MM.1S (cell line): ENCODE measurements around the gene PIEZO1.

Experiments used
- DNase-seq: peaks from one replicate; pipeline ENCODE4 v3.0.0-alpha.2; 2015
- H2AFZ ChIP-seq: fragments of 300-600 bp; sonication (generic); 2 replicates; pipeline ENCODE4 v1.6.0; 2016; ENCODE audit warnings: antibody characterized with exemption, low read length
- H3F3A ChIP-seq: fragments of 300-600 bp; sonication (generic); 2 replicates; pipeline ENCODE4 v1.6.1; 2016; ENCODE audit warnings: mild to moderate bottlenecking, antibody characterized with exemption, low read length, moderate library complexity, mixed read lengths; ENCODE audit not compliant: insufficient read depth
- H3K27ac ChIP-seq: fragments of 300-600 bp; sonication (generic); 2 replicates; pipeline ENCODE4 v1.5.1; 2016; ENCODE audit warnings: mild to moderate bottlenecking, low read length
- H3K27me3 ChIP-seq: fragments of 300-600 bp; sonication (generic); replicated peaks from 2 replicates; pipeline ENCODE4 v1.6.0; 2016; ENCODE audit warnings: low read length; ENCODE audit not compliant: insufficient read depth
- H3K36me3 ChIP-seq: fragments of 300-600 bp; sonication (generic); replicated peaks from 2 replicates; pipeline ENCODE4 v1.6.1; 2016; ENCODE audit warnings: mild to moderate bottlenecking, low read length, mixed read lengths; ENCODE audit not compliant: insufficient read depth
- H3K4me1 ChIP-seq: fragments of 300-600 bp; sonication (generic); 2 replicates; pipeline ENCODE4 v1.6.1; 2016; ENCODE audit warnings: low read length, mixed read lengths
- H3K4me2 ChIP-seq: fragments of 300-600 bp; sonication (generic); 2 replicates; pipeline ENCODE4 v1.6.0; 2016; ENCODE audit warnings: low read depth, low read length
- H3K4me3 ChIP-seq: fragments of 300-600 bp; sonication (generic); 2 replicates; pipeline ENCODE4 v1.5.1; 2016; ENCODE audit warnings: low read length, mixed read lengths
- H3K79me2 ChIP-seq: fragments of 300-600 bp; sonication (generic); 2 replicates; pipeline ENCODE4 v1.6.1; 2016; ENCODE audit warnings: mixed run types, low read length, mixed read lengths
- H3K9ac ChIP-seq: fragments of 300-600 bp; sonication (generic); 2 replicates; pipeline ENCODE4 v1.6.1; 2016; ENCODE audit warnings: low read length, mixed read lengths
- H3K9me2 ChIP-seq: fragments of 300-600 bp; sonication (generic); replicated peaks from 2 replicates; pipeline ENCODE4 v1.6.1; 2016; ENCODE audit warnings: mild to moderate bottlenecking, low read length, mixed read lengths; ENCODE audit not compliant: insufficient read depth
- H3K9me3 ChIP-seq: fragments of 300-600 bp; sonication (generic); replicated peaks from 2 replicates; pipeline ENCODE4 v1.6.1; 2016; ENCODE audit warnings: mild to moderate bottlenecking, low read length, mixed read lengths; ENCODE audit not compliant: insufficient read depth
- H4K20me1 ChIP-seq: fragments of 300-600 bp; sonication (generic); 2 replicates; pipeline ENCODE4 v1.6.1; 2016; ENCODE audit warnings: mild to moderate bottlenecking, low read length, moderate library complexity, mixed read lengths; ENCODE audit not compliant: insufficient read depth
- EZH2 ChIP-seq: fragments of 300-600 bp; sonication (generic); optimal IDR thresholded peaks from 2 replicates; pipeline ENCODE3; 2017; ENCODE audit warnings: low read depth, mild to moderate bottlenecking, antibody characterized with exemption, low read length, mixed read lengths
- EZH2phosphoT487 ChIP-seq: fragments of 300-600 bp; sonication (generic); IDR thresholded peaks from 2 replicates; pipeline ENCODE4 v1.6.1; 2018; ENCODE audit warnings: antibody characterized with exemption, low read length
- TF ChIP-seq, protein P1 (sequence below): fragments of 300-600 bp; sonication (generic); IDR thresholded peaks from 2 replicates; pipeline ENCODE4 v1.5.1; 2016; ENCODE audit warnings: antibody characterized with exemption, low read length, mixed read lengths

The PIEZO1 gene

GRCh38 chr16:88804552-88805339 is 19.7 kb upstream of the PIEZO1 start:
- no peaks in the 10 kb centered on the region for H3F3A ChIP-seq
- H3K4me1 ChIP-seq: no peaks in the 10 kb centered on the region
- H3K9me3 ChIP-seq: no peaks in the 10 kb centered on the region
- peaks cover 42% of the 10 kb centered on the region for H3K79me2 ChIP-seq
- H3K9me2 ChIP-seq: no peaks in the 10 kb centered on the region
- TF ChIP-seq EZH2phosphoT487: no peak
- TF ChIP-seq, protein P1, sequence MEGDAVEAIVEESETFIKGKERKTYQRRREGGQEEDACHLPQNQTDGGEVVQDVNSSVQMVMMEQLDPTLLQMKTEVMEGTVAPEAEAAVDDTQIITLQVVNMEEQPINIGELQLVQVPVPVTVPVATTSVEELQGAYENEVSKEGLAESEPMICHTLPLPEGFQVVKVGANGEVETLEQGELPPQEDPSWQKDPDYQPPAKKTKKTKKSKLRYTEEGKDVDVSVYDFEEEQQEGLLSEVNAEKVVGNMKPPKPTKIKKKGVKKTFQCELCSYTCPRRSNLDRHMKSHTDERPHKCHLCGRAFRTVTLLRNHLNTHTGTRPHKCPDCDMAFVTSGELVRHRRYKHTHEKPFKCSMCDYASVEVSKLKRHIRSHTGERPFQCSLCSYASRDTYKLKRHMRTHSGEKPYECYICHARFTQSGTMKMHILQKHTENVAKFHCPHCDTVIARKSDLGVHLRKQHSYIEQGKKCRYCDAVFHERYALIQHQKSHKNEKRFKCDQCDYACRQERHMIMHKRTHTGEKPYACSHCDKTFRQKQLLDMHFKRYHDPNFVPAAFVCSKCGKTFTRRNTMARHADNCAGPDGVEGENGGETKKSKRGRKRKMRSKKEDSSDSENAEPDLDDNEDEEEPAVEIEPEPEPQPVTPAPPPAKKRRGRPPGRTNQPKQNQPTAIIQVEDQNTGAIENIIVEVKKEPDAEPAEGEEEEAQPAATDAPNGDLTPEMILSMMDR: no peak
- TF ChIP-seq EZH2: no peak
- peak; percentile 58 for DNase-seq
- no peaks in the 10 kb centered on the region for H3K27me3 ChIP-seq
- H3K36me3 ChIP-seq: no peaks in the 10 kb centered on the region
- H3K4me3 ChIP-seq: peak overlapping the region; percentile 74
- H3K4me2 ChIP-seq: peak overlapping the region; percentile 78
- H3K9ac ChIP-seq: peak overlapping the region; percentile 75
- H4K20me1 ChIP-seq: no peaks in the 10 kb centered on the region
- H3K27ac ChIP-seq: no peak overlapping the region; the same call in 1 of the 2 replicates
- H2AFZ ChIP-seq: no peak overlapping the region

GRCh38 chr16:88804173-88804551 is 19.1 kb upstream of the PIEZO1 start:
- Histone ChIP-seq H3K36me3 (no peaks in the 10 kb centered on the region), H2AFZ (no peak overlapping the region)

DNA sequence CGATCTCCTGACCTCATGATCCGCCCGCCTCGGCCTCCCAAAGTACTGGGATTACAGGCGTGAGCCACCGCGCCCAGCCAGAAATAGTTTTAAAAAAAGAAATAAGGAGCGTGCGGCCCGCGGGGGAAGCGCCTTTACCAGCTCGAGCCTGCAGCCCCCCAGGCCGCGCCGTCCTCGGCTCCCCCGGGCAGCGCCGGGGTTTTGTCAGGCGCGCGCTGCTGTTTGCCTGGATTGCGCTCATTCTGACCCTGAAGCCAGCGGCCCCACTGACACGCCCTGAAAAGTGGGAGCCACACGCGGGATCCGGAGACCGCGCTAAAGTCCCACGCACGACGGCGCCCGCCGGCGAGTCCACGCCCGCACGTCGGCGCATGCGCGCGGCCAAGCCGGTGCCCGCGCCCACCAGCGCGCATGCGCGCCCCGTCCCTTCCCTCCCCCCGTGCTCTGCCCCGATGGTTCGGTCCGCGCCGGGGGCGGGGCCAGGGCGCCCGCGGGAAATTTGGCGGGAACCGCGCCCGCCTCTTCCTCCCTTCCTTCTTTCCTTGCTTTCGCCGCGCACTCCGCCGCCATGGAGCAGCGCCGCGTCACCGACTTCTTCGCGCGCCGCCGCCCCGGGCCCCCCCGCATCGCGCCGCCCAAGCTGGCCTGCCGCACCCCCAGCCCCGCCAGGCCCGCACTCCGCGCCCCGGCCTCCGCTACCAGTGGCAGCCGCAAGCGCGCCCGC is 18.4 kb upstream of the PIEZO1 start, which contains the start of gene CDT1:
TSS of gene CDT1 (plus strand) at position 526 of the 724 bp plus-strand sequence. CDS start at position 569, 43 bp downstream.
- Histone ChIP-seq H3K36me3 (no peaks in the 10 kb centered on the region), H3K27ac (peak within 1 kb of the TSS; percentile 25; the same call in 1 of the 2 replicates), H2AFZ (peak within 1 kb of the TSS; percentile 56), H3K9me2 (no peaks in the 10 kb centered on the region), H3K4me2 (peak within 1 kb of the TSS; percentile 78), H3K4me1 (no peaks in the 10 kb centered on the region), H3F3A (no peaks in the 10 kb centered on the region), H3K9me3 (no peaks in the 10 kb centered on the region), H3K79me2 (peaks cover 37% of the 10 kb centered on the region), H3K9ac (peak within 1 kb of the TSS; percentile 75), H3K4me3 (peak within 1 kb of the TSS; percentile 74), H4K20me1 (no peaks in the 10 kb centered on the region), H3K27me3 (no peaks in the 10 kb centered on the region)
- TF ChIP-seq EZH2phosphoT487 (no peak), EZH2 (no peak)
- TF ChIP-seq, protein P1: no peak
- peak; percentile 64 for DNase-seq

More at GRCh38 chr16:88804173-88804551, 19.1 kb upstream of the PIEZO1 start:
- H4K20me1 ChIP-seq: no peaks in the 10 kb centered on the region
- H3K9ac ChIP-seq: peak overlapping the region; percentile 75
- peak overlapping the region; percentile 78; the same call in 1 of the 2 replicates for H3K4me2 ChIP-seq
- no peaks in the 10 kb centered on the region for H3K4me1 ChIP-seq
- no peaks in the 10 kb centered on the region for H3K27me3 ChIP-seq
- DNase-seq: no peak
- TF ChIP-seq, protein P1: no peak
- TF ChIP-seq EZH2 (no peak), EZH2phosphoT487 (no peak)
- H3K27ac ChIP-seq: peak overlapping the region; percentile 25; the same call in 1 of the 2 replicates
- peak overlapping the region; percentile 74 for H3K4me3 ChIP-seq
- no peaks in the 10 kb centered on the region for H3F3A ChIP-seq
- H3K9me2 ChIP-seq: no peaks in the 10 kb centered on the region
- no peaks in the 10 kb centered on the region for H3K9me3 ChIP-seq
- peaks cover 37% of the 10 kb centered on the region for H3K79me2 ChIP-seq
